IPS DF 19.7 (cell line): ENCODE results near the gene DPP4.

Experiments used
- DNase-seq: peaks from one replicate; pipeline ENCODE4 v3.0.0-alpha.2; 2013; ENCODE audit warnings: low read depth, low spot score

DPP4 gene

DNA sequence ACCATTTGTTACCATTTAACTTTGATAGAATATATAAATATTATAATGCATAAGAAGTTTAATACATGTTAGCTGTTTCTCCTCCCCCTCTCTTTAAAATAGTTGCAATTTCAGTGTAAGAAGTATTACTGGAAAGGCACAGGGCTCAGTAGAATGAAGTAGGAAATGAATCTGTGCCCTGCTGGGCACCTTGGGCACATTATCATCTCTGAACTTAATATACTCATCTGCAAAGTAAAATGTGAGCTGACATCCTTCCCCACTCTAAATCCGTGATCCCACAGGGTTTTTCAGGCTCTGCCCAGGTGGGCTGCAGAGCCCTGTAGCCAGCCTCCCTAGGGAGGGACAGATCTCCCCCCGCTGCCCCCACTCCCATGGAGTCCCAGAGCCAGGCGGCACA is 56.8 kb downstream of the DPP4 start:
- DNase-seq: no peak

DNA sequence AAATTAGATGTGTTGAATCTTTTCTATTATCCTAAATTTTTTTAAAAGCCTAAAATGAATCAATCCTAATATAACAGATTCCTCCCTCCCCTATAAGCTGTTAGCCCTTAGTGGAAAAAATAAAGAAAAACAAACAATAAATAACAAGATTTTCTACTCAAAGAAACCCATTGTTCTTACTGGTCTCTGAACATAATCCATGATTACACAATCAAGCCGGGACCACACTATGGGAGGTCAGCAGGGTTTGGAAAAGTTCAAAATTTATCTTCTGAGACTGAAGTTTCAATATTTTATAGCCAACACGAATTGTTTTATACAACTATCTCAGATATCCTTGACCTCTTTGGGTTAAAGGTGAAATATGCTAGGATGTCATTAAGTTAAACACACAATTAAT is 57.9 kb downstream of the DPP4 start:
- no peak for DNase-seq

DNA sequence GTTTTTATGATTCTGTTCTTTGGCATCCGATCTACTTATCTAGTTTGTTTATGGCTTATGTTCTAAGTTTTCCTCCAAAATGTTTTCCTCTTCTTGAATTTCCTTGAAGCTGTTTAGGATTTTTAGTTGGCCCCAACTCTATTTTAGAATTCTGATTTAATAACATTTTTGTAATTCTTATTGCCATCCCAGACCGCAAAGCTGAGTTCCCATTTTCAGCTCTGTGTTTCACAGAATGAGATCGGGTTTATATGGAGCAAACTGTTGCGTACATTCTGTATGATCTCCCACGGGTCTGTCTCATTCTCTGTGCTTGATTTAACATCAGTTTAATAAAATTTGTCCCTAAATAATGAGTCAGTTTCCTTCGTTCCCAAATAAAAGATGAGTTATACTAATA is 59.3 kb downstream of the DPP4 start:
- no peak for DNase-seq

DNA sequence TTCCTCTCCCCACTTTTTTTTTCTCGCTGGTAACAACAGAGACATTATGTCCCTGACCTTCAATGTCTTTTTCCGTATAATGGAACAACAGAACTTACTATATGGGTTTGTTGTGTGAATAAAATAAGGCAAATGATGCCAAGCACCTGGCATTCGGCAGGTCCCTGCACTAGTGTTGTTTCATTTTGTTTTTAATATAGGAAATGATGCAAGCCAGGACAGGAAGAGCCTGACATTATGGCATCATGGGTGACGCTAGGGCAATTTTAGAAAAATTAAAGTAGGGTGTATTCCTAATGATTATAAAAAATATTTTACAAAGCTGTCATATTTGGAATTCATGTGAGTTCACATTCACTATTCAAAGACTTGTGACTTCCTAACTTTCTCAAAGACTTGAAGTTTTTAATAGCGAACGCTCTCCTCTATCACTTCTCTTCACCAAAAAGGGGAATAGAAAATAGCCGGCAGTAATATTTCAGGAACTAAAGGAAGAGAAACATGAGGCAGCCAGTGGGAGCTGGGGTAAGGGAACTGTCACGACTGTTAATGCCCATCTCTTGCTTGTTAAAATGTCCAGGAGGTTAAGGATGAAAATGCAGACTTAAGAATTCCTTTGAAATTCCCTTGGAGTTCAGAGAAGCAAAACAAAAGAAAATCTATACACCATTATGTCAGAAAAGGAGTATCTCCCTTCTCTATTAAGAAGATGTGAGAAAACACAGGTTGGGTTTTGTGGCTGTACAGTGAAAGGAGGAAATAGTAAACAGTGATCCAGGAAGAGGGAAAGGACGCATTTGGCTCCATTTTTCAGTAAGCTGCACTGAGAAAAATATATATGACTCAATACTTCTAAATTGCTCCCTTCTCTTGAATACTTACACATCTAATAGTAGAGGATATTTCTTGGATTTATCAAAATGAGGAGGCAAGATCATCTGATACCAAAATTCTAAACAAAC is 60.2 kb downstream of the DPP4 start:
- no peak for DNase-seq

DNA sequence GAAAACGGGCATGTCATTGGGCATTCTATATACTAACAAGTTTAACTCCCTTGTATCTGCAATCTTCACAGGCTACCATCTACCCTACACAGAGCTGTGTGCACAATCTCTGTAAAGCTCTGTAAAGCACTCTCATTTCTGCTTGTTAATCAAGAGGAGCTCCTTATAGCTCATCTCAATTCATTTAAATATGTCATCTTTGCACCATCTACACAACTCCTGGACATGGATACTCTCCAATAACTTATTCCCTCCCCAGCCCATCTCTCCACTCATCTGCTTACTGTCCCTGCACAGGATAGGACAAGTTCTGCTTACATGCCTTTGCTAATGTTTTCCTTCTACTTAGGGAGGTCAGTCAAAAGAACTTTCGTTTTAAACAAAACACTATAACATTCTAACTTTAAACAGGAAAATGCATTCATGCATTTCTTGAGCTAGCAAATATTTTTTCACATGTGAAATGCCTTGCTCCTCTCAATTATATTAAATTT is 61.4 kb downstream of the DPP4 start:
- no peak for DNase-seq

DNA sequence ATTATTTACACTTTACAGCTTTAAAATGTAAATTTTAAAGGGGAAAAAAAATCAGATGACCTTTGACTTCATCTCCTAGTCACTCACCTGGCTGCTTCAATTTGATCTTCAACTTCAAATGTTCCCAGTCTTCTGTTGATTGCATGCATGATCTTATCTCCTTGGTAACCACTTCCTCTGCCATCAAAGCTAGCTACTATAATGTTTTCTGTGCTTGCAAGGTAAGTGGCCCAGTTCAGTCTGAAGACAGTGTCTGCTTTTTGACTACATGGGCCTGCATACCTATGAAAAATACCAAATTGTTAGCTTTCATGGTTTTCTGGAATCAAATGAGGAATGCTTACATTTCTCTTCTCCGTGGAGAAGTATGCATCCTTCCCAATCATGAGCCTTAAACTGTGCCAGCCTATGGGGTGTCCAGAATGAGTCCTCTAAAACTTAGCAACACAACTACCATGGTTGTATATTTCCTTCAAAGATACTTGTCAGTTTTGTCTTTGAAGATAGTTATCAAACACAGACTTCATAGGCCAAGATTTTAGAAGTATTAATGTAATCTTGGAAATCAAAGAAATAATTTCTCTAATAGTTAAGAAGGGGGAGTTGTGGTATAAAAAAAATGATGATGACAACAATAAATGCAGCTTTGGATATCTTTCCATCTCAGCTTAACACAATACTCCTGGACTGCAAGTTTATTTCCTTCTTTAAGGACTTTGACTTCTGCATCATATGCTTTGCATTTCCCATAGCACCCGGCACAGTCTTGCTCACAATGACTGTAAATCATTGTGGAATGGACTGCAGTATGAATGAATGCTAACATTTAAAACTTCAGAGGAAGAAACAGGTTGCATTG is 62.1 kb downstream of the DPP4 start:
- DNase-seq: no peak

DNA sequence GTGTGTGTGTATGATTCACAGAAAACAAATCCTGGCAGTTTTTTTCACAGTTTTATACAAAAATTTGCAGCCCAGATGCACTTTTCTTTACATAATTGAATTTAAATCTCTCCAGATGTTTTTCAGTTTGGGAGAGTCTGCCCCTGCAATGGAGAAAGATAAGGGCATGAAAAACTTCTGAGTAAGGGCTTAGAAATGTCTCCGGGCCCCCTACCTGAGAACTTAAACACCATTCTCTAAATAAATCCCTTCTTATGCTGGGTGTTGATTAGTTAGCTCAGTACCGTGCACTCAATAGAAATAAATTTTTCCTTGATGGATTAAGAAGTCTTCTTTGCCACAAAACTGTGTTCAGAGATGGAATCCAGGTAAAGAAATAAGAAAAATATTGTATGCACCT is 64.5 kb downstream of the DPP4 start:
- DNase-seq: no peak

DNA sequence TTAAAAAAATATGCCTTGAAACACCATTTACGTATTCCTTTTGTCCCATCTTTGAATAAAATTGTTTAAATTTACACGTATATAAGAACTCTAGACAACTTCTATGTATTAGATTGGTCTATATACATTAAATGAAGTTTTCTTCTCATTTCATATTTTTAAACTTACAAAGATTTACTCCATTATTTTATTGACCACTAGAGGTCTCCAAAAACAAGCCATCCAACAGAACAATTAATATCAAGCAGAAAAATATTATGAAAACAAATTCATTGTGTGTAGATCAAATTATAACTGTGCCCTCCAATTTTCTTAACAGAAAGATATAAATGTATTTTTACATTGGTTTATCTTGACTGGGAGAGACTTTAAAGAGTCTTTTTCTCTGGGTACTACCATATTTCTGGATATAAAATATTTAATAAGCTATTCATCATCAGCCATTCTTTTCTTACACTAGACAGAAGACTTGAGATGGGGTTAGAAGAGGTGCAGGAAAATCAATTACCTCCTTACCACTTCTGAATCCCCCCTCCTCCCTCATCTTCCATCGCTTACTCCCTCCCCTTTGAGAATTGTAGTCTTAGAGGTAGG is 66.5 kb downstream of the DPP4 start:
- no peak for DNase-seq

DNA sequence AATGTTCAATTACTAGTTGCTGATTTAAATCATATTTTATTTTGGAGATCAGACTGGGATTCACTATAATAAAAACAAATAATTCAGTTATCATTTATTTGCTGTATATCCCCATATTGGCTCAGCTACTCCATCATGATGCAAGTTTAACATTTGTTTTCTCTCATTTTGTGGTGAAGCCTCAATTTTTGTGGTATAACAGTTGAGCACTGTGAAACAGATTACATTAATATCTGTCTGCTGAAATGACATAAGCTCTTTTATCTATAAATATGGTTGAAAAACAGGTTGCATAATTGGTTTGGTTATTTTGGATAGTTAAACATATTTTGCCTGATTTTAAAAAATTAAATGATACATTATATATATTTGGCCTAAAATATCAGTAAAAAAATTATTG is 67.7 kb downstream of the DPP4 start:
- DNase-seq: no peak

DNA sequence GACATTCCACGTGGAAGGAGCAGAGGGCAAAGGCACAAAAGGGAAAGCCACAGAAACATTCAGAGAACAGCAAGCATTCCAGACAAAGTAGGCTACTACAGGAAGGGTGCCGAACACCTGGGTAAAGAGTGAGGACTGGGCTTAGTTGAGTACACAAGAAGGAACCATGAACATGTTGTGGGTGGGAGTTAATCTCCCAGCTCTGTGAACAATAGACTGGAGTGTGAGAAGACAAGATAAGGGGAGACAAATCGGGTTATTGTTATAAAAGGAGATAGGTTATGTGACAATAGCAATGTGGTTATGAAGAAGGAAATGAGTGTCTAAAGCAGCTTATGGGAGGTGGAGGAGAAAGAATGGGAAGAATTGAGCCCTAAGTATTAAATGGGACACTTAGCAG is 70.0 kb downstream of the DPP4 start:
- no peak for DNase-seq

DNA sequence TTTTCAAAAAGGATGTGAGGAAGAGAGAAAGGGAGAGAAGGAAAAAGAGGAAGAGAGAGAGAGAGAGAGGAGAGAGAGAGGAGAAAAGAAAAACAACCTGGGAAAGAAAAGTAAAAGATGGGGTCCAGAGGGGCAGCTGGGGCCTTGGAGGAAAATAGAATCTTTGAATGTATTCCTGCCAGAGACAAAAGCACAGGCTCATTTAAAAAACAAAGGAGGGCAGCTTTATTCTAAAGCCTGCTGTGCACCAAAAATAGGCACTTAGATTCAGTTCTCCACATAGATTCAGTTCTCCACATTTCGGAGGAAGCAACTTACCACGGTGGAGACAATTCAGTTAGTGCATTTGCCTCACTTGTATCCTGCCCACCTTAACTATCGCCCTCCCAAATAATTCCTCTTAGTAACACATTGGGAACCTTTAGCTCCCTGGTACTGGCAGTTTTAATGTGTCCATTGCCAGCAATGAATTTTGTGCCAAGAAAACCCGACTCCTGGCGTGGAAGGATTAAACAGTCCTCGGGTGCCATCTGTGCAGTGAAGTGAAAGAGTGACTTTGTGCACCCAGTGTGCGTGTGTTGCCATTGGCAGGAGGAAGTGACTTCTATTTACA is 71.3 kb downstream of the DPP4 start:
- no peak for DNase-seq

DNA sequence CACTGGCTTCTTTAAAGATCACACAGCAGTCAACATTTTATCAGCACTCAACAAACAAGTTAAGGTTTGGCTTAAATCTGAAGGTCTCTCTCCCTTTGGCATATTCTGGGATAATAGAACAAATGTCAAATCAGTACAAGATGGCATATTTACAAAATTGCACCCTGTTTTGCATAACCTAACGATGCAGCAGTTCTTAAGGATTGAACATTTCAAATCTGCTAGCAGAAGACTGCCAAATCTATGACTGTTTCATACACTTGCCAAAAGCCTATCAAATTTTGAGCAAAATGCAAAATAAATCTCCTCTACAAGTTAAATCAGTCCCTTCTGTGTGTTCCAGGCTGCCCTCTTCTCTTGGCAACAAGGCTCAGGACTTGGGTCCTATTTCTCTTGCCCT is 73.6 kb downstream of the DPP4 start:
- DNase-seq: no peak

DNA sequence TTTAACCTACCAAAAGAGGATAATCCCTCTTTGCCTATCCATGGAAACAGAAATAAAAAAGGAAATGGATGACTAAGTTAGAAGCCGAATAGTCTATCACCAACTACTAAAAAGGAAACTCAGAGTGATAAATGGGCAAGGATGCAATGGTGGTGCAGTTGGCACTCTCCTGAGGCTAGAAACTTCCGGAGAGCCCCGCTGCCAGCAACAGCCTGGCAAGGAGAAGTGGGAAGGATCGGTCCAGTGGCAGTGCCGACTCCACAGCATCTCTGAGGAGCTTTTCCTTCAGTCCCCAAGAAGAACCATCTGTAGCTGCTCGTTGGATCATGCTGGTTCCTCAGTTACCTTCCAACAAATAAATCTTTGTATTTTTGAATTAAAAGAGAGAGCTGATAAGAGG is 74.7 kb downstream of the DPP4 start:
- DNase-seq: no peak

DNA sequence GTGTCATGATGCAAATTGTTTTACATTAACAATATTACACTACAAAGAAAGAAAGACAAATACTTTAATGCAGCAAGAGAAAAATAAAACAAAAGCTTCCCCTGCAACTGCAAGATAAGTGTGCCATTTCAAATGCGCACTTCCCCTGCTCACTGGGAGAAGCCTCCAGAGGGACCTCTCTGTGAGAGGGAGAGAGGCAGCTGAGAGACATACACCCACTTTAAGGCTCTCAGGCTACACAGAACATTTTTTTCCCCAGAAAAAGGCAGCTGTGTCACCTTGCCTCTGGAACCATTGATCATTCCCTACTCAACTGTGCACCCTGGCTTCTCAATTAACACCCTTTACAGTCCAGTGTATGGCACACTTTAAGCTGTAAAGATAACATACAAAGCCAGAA is 75.2 kb downstream of the DPP4 start:
- DNase-seq: no peak

DNA sequence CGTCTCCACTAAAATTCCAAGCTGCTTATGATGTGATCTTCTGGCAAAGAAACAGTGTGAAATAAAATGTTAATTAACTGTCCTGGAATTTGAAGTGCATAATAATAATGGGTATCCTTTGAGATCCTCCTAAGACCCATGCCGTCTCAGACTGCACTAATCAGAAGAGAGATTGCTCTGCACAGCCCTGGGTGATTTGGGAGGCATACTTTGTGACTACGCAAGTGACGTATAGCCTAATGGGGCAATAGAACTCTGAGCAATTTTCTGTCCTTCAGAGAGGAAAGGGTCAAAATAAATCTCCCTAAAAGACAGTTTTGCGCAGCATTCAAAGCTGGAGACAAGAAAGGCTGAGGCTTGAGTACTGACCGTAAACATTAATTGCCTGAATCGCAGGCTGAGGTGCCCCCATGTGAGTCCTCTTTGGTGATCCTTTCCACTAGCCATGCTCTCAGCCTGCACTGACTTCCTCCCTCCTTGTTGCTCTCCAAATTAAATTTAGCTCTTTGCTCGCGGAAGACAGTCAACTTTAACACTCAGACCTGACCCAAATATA is 76.0 kb downstream of the DPP4 start:
- no peak for DNase-seq

DNA sequence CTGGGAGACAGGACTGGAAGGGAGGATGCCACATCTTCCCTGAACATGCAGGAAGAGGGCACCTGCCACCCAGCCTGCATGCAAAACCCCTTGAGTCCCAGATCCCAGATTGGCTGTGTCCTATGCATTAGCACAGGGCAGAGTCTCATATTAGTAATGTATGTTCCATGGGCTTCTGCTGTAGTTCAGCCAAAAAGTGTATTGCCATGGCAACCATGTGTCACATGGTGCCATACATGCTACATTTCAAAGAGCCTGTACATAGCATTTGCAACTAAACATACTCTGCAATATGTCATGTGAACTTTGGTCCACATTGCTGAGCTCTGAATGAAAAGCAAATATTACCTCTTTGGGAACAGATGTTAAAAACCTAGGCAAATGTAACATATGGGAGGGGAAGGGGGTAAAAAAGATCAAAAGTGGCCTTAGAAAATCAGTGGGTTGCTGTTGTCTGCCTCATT is 78.4 kb downstream of the DPP4 start:
- no peak for DNase-seq

DNA sequence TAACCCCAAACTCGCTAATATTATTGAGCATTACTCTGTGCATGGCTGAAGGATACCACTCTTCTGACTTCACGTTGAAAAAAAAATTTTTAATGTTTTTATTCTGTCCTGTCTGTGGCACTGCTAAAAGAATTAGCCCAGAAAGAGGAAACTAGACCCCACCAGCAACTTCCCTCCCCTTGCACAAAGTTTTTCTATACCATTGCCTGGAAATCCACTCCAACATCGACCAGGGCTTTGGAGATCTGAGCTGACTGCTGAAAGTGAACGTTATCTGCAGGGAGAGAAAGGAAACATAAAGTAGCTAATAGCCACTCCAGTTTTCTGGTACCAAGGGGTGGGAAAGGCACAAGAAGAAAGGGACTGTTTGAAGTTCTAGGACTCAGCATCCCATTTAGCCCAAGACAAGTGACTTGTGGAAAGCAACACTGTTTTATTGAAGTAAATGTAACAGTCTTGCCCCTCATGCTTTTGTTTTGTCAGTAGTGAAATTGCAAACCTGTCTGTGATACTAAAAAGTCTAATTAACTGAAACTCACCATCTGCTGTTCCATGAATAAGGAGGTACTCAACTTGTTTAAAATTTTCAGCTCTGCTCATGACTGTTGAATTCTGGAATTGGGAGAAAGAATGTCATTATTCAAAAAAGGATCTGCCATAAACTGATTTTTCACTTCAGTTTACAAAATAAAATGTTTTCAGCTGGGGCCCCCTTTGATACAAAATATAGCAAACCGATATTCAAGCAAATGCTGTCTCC is 79.1 kb downstream of the DPP4 start:
- no peak for DNase-seq

DNA sequence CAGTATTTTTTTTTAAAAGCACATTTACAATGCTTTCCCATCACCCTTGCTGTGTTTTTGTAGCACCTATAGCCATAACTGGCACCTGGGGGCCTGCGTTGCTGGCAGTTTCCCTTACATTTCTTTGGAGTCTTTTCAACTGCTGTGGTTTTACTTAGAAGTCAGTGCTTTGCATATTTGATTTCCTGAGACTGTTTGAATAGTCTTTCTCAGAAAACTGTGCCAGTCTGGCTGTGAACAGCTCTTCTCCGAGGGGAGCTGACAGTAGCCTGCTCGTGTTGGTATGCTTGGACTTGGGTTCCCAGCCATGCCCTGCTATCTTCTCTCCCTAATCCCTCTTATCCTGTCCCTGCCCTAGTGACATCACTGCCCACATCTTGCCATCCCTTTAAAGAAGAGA is 81.5 kb downstream of the DPP4 start:
- DNase-seq: no peak

DNA sequence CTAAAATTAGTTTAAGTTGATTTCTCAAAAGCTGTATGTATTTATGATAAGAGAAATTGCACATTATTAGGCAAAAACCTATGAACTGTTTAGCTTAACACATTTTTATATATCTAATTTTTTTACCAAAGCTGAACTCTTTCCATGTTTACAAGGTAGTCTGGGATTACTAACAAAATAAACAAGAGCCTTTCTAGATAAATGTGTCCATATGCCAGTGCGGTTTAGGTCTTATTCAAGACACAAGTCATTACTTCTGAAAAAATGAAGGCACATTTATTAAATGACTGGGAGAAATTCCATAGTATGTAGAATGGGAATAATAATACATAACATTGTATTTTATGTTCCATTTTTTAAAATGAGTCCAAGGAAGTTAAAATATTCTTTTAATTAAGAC is 82.0 kb downstream of the DPP4 start:
- no peak for DNase-seq

DNA sequence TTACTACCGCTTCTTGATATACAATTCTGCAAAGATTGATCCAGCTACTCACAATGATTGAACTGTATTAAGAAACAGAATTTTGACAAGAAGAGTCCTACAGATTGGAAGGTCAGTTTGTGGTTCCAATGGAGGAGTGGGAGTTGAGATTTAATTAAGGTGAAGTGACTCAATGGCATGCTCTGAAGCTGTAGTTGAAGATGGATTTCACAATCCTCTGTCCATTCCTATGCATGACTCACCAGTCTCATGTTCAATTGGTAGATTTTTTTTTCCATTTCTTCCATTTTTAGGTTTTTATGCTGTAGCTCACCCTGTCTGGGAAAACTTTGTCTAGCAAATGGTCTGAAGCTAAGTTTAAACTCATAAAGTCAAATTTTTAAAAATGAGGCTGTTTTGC is 83.3 kb downstream of the DPP4 start:
- DNase-seq: no peak

DNA sequence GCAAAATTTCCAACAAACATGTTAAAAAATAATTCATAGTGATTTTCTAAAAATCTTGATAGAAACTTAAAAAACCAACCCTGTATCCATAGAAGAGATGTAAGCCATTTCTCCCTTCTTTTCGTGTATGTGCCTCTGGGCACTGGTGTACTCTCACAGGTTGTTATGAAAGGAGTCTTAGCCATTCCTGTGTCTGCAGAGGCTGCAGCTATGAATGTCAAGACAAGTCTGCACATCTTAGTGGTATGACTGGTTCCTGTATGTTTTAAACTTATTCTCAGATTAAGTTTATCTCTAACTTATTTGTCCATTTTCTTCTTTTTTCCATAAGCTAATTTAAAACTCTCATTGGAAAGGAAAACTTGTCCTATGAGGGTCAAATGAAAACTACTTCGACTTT is 84.0 kb downstream of the DPP4 start:
- DNase-seq: no peak
